ENCODE data around the gene TAF6. TPM values are rescaled to one million over a fixed set of nuclear protein-coding genes. Genes with fewer than 3 reads are reported as not detected.

TAF6 gene
- total RNA-seq, 1 experiment from 2014 or later = 66.7 TPM

DNA sequence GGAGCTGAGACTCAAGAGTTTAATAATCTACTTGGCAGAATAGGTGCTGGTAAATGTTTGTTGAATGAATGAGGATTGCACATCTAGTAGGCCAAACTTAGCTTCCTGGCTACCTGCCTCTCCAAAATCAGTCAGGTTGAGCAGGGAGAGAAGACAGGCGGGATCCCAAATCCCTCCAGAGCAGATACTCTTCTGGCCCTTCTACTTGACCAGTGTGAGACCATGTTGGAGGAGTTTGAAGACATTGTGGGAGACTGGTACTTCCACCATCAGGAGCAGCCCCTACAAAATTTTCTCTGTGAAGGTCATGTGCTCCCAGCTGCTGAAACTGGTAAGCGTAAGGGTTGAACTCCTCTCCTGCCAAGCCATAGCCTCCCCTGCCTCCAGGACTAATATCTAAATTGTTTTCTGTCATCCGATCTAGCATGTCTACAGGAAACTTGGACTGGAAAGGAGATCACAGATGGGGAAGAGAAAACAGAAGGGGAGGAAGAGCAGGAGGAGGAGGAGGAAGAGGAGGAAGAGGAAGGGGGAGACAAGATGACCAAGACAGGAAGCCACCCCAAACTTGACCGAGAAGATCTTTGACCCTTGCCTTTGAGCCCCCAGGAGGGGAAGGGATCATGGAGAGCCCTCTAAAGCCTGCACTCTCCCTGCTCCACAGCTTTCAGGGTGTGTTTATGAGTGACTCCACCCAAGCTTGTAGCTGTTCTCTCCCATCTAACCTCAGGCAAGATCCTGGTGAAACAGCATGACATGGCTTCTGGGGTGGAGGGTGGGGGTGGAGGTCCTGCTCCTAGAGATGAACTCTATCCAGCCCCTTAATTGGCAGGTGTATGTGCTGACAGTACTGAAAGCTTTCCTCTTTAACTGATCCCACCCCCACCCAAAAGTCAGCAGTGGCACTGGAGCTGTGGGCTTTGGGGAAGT is 5.4 kb upstream of the TAF6 start:
- no peak for DNase-seq (ENCODE audit: low read depth)

DNA sequence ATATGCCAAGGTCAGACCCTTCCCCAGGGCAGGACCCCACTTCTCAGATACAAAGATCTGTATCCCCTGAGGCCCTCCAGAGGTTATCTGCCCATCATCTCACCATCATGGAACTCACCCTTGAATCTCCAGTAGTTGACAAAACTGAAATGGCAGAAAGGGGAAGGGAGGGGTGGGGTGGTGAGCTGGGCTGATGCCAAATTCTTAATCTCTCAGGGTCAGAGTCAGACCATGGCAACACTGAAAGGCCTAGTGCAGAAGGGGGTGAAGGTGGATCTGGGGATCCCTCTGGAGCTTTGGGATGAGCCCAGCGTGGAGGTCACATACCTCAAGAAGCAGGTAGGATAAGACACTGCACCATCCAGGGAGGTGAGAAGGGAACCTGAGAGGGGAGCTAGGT is 3.4 kb upstream of the TAF6 start:
- no peak for DNase-seq (ENCODE audit: low read depth)

DNA sequence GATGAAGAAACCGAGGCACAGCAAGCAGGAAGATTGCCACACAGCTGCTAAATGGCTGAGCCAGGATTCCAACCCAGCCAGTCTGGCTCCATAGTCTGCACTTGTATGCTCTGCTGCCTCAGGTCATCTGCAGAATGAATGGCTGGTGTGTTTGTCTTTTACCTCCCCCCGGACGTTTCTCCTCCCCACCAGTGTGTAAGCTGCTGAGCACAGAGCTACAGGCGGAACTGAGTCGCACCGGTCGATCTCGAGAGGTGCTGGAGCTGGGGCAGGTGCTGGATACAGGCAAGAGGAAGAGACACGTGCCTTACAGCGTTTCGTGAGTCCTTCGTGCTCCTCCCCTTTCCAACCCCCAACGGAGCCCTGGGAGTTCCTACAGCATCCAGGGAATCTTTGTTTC is 2.9 kb upstream of the TAF6 start:
- DNase-seq (ENCODE audit: low read depth) = no peak

DNA sequence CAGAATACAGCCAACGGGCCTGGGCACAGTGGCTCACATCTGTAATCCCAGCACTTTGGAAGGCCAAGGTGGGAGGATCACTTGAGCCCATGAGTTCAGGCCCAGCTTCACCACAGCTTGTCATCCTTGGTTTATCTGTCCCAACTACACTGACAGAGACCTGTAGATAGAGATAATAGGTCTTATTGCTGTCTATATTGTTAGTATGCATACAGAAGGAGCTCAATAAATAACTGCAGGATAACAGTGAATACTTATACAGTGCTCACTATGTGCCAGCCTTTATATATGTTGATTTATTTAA is 1.5 kb upstream of the TAF6 start:
- no peak for DNase-seq (ENCODE audit: low read depth)

DNA sequence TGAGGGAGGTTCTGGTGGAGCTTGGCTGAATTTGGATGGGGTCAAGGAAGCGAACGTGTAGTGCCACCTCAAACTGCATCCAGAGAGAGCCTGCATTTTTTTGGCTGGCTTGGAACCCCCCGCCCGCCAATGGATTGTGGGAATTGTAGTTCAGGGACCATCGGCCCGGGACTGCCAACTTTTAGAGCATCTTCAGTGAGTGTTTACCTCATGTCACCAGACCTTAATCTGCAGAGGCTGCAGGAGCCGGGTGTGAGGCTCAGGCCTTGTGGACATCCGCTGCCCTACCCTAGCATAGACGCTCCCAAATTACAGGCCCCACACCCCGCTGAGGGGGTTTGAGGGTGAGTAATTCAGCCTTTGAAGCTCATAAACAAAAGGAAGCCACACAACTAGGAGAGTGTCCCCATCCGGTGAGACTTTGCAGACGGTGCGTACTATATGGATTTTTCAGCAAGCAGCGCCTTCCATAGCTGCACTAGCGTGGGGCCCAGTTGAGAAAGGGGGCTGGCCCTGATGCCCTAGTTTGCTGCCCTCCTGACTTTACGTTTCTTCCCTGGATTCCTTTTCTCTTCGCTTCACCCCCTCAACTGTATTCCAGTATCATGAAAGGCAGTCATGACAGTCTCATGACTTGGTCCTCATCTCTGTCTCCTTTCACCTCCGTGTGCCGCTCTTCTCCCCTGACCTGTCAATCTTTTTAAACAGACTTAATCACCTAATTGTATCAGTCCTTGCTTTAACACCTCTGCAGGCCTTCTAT is 993 bp upstream of the TAF6 start:
- DNase-seq (ENCODE audit: low read depth) = peak; percentile 70

DNA sequence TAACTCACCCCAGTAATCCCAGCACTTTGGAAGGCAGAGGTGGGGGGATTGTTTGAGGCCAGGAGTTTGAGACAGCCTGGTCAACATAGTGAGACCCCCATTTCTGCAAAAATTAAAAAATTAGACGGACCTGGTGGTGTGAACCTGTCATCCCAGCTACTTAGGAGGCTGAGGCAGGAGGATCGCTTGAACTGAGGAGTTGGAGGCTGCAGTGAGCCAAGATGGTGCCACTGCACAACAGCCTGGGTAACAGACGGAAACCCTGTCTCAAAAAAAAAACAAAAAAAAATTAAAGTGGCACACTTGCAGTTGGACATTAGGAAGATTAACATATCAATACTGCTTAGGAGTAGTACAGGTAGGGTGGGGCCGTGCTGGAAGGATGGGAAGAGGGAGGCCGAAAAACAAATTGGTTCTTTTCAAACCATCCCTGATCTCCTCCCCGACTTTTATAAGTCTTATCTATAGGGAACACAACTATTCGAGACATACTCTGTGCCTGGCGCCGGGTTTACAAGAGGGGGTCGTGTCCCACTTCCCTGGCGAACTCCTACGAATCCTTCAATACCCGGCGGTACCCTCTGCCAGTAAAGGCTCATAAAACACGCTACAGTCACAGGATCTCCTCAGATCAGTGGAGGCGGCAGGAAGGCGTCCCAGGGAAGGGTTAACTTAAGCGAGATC is 628 bp downstream of the TAF6 start:
- no peak for DNase-seq (ENCODE audit: low read depth)

DNA sequence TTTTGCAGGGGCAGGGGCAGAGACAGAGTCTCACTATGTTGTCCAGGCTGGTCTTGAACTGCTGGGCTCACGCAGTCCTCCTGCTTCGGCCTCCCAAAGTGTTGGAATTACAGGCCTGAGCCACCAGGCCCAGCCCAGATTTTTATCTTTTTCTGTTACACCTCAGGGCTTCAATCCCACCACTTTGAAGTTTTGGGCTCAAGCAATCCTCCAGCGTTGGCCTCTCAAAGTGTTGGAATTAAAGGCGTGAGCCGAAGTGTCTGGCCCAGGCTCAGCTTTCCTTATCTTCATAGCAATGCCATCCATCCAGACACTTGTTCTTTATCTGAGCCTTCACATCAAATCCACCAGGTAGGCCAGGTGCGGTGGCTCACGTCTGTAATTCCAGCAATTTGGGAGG is 4.1 kb downstream of the TAF6 start:
- no peak for DNase-seq (ENCODE audit: low read depth)

DNA sequence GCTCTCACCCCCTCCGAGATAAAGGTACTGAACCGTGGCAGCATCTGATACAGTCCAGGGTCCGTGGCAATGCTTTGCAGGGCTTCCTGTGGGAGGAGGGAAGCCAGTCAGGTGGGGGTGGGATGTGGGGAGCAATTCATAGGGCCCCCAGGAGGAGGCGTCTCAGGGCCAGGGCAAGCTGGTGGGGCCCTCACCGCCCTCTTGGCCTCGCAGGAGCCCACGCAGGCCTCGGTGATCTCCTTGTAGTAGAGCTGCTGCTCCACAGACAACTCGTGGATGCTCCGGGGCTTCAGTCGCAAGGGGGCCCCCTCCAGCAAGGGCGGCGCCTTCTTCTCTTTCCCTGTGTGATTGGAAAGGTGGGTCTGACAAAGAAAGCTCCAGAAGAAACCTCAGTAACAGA is 7.2 kb downstream of the TAF6 start:
- no peak for DNase-seq (ENCODE audit: low read depth)

DNA sequence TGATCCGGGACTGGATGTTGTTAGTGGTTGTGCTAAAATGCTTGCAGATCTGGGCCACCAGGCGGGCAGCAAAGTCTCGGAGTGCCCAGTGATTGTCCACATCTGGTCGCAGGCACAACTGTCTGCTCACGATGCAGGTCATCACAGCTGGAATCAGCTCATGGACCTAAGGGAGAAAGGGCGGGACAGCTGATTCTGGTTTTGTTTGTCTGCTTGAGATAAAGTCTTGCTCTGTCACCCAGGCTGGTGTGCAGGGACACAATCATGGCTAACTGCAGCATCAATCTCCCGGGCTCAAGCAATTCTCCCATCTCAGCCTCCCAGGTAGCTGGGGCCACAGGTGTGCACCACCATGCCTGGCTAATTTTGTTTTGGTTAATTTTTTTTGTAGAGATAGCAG is 8.0 kb downstream of the TAF6 start:
- no peak for DNase-seq (ENCODE audit: low read depth)

DNA sequence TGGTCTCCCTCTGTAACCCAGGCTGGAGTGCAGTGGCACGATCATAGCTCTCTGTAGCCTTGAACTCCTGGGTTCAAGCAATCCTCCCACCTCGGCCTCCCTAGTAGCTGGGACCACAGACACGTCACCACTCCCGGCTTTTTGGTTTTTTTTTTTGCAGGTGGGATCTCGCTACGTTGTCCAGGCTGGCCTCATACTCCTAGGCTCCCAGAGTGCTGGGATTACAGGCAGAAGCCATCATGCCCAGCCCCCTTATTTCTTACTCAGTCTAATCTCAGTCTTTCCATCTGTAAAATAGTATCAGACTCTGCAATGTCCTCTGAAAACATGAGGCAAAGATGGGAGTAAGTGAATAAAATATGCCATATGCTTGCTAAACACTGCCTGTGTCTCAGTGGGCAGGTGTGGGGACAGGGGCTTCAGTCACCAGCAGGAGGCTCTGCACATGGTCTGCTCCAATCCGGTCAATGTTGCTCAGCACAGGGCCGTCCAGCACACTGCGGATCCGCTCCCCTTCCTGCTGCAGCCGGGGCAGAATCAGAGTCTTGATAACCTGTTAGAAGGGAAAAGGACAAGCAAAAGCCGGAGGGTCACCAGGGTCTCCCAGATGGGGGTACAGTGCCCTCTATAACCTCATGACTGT is 9.5 kb downstream of the TAF6 start:
- DNase-seq (ENCODE audit: low read depth) = no peak

DNA sequence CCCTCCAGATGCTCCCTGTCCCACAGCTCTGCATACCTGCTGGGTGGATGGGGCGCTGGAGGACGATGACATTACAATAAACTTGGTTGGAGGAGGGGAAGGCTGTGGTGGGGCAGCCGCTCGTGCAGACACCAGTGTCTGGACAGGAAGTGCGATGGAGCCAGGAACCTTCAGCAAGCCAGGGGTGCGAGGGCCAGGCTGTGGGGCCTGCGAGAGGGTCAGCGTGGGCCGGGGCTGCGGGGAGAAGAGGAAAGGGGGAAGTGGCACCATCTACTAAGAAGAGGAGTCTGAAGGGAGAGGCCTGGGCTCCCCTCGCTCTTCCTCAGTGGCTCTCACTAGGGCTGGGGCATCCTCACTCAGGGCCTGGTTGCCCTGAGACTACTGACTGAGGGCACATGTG is 11.3 kb downstream of the TAF6 start:
- DNase-seq (ENCODE audit: low read depth) = no peak

DNA sequence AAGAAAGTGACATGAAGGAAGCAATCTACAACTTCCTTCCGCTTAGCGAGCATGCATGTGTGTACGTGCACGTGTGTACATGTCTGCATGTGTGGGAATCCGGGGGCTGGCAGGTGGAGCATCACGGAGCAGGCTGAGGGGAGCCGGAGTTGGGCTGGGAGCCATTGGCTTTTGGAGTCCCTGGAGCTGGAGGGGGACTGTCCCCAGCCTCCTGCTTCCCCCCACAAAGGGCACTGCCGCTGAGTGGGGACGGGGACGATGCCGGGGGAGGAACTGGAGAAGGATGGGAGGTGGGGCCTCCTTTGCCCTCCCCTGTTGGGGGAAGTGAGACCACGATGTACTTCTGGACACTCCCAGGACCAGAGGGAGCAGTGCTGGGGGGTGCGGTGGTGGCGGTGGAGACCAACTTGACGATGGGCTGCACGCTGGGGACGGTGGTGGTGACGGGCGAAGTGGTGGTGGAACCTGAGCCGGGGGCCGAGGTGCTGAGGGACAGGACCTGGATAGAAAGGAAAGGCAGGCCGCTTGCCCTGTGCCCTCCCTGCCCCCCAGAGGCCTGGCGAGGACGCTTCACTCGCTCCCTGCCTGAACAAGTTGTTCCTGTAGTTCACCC is 11.9 kb downstream of the TAF6 start:
- DNase-seq (ENCODE audit: low read depth) = no peak

DNA sequence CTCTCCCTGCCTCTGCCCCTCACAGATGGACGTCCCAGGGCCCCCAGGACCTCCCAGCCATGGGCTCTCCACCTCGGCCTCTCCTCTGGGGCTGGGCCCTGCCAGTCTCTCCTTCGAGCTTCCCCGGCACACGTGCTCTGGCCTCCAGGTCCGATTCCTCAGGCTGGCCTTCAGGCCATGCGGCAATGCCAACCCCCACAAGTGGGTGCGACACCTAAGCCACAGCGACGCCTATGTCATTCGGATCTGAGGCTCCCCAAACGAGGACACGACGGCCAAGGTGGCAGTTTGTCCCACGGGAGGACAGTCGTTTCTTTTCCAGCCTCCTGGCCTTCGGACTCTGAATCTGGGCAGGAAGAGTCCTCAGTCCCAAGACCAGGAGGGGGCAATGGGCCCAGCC is 12.5 kb downstream of the TAF6 start:
- no peak for DNase-seq (ENCODE audit: low read depth)

DNA sequence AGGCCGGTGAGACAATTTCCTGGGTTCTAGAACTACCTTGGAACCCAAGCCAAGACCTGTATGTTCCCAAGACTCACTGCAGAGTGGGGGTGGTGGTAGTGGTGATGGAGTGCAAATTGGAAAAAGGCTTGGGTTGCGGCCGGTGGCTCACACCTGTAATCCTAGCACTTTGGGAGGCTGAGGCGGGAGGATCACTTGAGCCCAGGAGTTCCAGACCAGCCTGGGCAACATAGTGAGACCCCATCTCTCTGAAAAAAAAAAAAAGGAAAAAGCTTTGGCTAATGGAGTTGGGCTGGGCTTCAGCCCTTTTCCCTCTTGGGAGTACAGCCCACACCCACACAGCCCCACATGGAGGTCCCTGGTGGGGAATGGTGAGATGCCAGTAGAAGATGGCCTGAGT is 13.6 kb downstream of the TAF6 start:
- no peak for DNase-seq (ENCODE audit: low read depth)

DNA sequence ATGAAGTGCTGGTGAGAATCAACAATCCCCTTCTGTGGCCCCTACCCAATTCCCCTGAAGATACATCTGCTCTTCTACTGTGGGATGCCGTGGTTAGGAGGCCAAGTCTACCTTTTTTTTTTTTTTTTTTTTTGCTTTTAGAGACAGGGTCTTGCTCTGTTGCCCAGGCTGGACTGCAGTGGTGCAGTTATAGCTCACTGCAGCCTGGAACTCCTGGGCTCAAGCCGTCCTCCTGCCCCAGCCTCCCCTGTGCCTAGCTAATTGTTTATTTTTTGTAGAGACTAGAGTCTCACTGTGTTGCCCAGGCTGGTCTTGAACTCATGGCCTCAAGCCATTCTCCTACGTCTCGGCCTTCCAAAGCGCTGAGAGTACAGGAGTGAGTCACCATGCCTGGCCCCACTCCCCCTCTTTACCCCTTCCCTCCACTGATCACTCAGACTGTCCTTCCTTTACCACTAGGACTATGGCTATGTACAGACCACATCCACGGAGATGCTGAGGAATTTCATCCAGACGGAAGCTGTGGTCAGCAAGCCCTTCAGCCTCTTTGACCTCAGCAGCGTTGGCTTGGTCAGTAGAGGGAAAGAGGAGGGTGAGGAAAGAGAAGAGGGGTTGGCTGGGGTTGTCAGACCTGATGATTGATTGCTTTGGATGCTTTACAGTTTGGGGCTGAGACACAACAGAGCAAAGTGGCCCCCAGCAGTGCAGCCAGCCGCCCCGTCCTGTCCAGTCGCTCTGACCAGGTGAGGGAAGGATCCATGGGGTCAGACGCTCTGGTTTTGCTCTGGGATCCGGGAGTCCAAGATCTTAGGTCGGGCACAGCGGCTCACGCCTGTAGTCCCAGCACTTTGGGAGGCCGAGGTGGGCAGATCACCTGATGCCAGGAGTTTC is 16.0 kb downstream of the TAF6 start:
- DNase-seq (ENCODE audit: low read depth) = peak; percentile 99

DNA sequence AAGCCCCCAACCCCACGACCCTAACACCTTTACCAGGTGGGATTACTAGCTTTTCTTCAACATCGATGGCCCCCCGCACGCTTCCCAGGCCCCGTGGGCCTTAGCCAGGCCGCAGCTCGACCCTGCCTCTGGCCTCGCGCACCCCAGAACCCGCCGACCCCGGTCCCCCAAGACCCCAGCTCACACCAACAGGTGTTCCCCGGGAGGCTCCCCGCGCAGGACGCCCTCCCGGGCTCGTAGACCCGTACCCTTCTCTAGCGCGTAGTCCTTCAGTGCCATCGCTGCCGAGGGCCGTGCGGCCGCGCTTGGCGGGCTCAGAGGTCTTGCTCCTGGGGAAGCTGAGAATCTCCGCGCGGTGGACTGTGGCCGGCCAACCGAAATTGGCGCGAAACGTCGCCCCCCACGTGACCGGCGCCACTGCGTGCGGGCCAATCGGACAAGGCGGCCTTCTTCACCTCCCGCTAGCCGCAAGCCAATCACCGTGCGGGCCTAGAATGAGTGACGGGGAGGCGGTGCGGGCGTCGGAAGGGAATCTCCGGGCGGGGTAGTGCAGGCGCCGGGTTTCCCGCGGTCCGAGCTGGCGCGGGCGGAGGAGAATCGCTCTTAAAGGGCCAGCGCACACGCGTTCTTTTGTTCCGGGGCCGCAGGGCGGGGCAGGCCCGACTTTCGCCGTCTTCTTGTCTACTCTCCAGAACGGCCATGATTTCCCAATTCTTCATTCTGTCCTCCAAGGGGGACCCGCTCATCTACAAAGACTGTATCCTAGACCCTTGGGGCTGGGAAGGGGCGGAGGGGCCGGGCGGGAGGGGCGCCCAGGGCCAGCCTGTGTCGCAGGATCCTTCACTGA is 17.9 kb downstream of the TAF6 start, which contains the start of the genes AP4M1 and MCM7:
TSS of gene AP4M1 (plus strand) at position 628 of the 847 bp plus-strand sequence. CDS start at position 700, 72 bp downstream.
TSS of gene MCM7 (minus strand) at position 382 of the 847 bp plus-strand sequence. CDS start at position 279, 103 bp downstream.
- peak; percentile 99 for DNase-seq (ENCODE audit: low read depth)

DNA sequence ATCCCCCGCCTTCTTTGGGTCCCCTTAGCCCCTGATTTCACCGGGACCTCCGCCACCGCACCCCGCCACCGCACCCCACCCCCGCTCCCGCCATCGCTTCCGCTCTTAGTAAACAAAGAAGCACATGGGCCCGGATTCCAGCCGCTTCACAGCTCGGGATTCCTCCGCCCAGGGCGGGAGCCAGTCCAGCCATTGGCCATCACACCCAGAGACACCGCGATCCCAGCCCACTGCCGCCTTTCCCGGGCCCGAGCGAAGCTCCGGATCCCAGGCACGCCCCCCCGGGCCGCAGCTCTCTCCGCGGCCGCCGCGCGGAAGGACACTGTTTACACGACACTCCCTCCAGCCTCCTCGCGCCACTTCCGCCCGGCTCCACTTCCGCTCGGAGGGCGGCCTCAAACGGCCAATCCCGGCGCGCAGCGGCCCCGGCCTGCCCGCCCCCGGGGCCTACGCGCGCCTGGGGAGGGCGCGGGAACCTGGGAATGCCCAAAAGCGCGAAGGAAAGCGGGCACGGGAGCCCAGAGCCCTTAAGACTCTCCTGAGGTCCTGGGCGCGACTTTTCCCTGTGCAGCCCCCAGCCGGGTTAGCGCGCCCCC is 18.6 kb downstream of the TAF6 start:
- DNase-seq (ENCODE audit: low read depth) = peak; percentile 96

DNA sequence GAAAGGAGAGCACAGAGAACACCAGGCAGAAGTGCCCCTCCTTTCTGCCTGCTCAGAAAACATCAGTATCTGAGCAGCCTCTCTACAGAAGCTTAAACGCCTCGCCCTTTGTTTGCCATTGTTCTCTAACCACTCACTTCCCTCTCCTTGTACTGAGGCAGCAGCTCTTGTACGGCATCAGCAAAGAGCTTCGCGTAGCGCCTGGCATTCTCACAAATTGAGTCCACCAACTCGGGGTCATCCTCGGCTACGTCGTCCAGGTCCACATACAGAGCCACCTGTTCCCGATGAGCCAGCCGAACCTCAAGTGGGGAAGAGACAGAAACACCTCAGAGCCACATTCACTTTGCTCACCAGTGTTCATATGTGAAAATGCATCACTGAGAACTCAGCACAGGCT is 19.7 kb downstream of the TAF6 start:
- DNase-seq (ENCODE audit: low read depth) = no peak

DNA sequence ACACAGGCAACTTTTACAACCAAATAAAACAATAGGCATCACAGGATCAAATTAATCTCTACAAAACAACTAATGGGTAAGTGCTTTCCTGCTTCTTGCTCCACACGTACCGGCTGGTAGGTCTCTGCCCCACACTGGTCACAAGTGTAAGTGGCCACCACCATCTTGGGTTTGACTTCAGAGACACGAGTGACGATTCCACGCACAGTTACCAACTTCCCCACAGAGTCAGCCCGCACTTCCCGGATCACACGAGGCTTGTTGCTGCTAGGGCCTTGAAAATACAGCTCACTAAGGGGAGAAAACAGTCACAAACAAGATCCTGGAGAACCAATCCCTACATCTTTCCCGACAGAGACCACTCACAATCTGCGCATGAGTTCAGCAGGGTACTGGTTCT is 20.2 kb downstream of the TAF6 start:
- DNase-seq (ENCODE audit: low read depth) = no peak
